Stimulated activated CD4-positive, alpha-beta T cell treated with anti-CD3 and anti-CD28 coated beads, Interleukin-1b, Interleukin-23, amount 100 ng/mL, for 24 hours (primary cell): Measurements from ENCODE around the gene C19orf25.
"Not testable (repeated sequence)": the region's sequence is repeated elsewhere in the genome, so short reads cannot be mapped to it uniquely, and the experiment has no call there.

Source experiments
- DNase-seq, 4 experiments: peaks; one replicate each; pipeline ENCODE4 v3.0.0-alpha.2; 2020; ENCODE audit warnings: low read depth in 4 of 4, low spot score in 1 of 4

The C19orf25 gene

GRCh38 chr19:1478934-1479707 is at the start of gene C19orf25:
C19orf25 (minus strand) TSS chr19:1479215; CDS start chr19:1478903, 312 bp downstream.
- peak; percentile 81 to 89 (median 88) for DNase-seq

DNA sequence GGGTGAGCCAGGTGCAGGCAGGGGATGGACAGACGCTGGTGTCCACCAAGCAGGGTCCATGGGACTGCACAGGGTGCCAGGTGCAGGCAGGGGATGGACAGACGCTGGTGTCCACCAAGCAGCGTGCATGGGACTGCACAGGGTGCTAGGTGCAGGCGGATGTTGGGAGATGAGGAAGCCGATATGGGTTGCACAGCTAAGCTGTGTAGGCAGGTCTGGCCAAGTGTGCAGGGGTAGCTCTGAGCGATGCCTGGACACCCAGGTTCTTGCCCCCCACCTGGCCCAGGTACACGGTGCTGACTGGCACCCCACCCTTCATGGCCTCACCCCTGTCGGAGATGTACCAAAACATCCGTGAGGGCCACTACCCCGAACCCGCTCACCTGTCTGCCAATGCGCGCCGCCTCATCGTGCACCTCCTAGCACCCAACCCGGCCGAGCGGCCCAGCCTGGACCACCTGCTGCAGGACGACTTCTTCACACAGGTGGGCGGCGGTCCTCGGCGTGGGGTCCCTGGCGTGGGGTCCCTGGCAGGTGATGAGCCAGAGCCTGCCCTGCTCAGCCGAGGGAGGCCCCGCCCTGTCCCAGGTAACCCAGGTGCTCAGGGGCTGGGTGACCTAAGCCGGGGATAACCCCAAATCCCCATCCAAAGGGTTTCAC is 48.8 kb upstream of the C19orf25 start:
- DNase-seq: no peak

GRCh38 chr19:1526979-1527649 is 48.1 kb upstream of the C19orf25 start:
- DNase-seq: no peak

- no peak for DNase-seq
These were observed 47.2 kb upstream of the C19orf25 start for GRCh38 chr19:1526066-1526778.

DNA sequence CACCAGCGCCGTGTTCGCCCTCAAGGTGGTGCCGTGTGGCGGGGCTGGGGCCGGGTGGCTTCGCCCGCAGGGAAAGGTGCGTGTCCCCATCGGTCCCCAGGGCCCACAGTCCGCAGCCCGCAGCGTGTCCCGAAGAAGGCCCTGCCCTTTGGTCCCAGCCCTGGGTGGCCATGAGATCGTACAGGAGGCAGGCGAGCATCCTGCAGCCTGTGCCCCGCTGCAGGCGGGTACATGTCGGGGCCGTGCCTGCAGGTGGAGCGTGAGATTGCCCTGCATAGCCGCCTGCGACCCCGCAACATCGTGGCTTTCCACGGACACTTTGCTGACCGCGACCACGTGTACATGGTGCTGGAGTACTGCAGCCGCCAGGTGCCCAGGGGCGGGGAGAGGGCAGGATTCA is 46.3 kb upstream of the C19orf25 start:
- no peak for DNase-seq

DNA sequence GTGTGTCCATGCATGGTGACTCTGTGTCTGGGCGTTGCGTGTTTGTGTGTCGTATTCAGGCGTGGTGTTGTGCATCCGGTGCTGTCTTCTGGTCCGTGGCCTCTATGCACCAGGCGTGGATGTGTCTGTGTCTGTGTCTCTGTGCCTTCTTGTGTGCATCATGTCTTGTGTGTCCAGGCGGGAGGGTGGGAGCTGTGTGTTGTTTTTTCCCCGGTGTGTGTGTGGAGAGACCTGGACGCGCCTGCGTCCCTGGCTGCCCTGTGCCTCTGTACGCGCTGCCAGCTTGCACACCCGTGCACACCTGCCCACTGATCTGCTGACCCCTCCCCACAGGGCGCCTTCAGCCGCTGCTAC is 45.9 kb upstream of the C19orf25 start:
- DNase-seq: no peak

GRCh38 chr19:1524287-1524971 is 45.4 kb upstream of the C19orf25 start:
- DNase-seq: no peak

DNA sequence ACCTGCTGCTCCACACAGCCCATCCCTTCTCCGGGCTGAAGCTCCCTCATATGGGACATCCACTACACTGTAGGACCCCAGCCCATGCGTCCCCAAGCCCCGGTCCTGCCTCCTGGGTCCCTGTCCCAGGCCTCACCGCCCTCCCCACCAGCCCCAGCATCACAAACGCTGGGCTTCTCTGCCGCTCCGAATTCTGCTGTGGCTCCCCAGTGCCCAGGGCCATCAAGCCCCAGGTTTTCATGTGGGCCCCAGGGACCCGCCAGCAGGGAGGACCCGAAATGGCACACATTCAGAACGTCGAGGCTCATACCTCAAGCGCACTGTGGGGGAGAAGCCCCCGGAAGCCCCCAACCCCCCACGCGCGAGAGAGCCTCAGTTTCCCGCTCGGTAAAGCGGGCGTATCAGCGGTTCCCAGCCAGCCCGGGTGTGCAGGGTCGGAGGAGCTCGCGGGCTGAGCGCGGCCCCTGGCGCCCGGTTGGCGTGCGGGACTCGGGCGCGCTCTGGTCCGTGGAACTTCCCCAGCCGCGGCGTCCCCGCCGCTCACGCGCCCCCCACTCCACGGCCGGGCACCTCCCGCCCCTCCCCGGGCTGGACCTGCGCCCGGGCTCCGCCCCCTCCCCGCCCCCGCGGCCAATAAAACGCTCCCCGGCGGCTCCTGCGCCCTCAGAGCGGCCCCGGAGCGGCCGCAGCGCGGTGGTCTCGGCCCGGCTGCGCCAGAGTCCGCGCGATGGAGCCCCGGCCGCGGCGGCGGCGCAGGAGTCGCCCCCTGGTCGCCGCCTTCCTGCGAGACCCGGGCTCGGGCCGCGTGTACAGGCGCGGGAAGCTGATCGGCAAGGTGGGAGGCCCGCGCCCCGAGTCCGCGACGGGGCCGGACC is 44.6 kb upstream of the C19orf25 start, which contains the start of gene PLK5:
Gene PLK5 (plus strand): TSS at position 666 of the 875 bp plus-strand sequence. CDS start 2,920 bp downstream, outside the sequence.
- DNase-seq: no peak

- no peak for DNase-seq
These were observed 43.8 kb upstream of the C19orf25 start for GRCh38 chr19:1522838-1523237.

- no peak for DNase-seq
These were observed 43.0 kb upstream of the C19orf25 start for GRCh38 chr19:1522061-1522460.

GRCh38 chr19:1521636-1522035 is 42.6 kb upstream of the C19orf25 start:
- no peak for DNase-seq

DNA sequence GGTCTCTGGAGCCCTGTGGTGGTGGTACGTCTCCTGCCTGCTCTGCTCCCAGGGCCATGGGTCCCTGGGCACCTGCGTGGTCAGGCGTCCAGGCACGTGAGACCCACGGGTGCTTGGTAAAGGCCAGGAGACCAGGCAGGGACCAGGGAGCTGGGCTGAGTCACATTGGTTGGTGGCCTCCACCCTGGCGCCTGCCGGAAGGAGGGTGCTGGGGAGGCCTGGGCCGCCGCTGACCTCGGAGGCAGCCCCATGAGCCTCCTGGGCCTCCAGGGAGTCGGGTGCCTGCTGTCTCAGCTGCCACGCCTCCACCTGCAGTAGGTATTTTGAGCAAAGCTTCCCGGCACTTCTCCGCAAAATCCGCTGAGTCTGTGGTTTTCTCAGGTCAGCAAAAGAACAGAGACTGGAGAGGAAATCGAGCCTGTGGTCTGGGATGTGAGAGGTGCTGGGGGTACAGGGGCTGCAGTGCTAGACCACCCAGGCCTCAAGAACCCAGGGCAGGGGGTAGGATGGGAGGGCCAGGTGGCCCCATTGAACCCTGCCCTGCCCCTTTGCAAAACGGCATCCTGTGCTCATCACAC is 41.3 kb upstream of the C19orf25 start:
- no peak for DNase-seq

DNA sequence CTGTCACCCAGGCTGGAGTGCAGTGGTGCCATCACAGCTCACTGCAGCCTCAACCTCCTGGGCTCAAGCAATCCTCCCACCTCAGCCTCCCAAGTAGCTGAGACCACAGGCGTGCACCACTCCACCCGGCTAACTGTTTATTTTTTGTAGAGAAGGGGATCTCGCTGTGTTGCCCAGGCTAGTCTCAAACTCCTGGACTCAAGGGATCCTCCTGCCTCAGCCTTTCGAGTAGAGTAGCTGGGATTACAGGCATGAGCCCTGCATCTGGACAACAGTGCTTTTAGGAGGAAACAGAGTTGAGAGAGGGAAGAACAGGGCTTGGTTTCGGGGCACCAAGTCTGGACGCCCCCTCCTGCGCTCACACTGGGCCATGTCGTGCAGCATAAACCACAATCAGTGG is 40.8 kb upstream of the C19orf25 start:
- not testable (repeated sequence) for DNase-seq

DNA sequence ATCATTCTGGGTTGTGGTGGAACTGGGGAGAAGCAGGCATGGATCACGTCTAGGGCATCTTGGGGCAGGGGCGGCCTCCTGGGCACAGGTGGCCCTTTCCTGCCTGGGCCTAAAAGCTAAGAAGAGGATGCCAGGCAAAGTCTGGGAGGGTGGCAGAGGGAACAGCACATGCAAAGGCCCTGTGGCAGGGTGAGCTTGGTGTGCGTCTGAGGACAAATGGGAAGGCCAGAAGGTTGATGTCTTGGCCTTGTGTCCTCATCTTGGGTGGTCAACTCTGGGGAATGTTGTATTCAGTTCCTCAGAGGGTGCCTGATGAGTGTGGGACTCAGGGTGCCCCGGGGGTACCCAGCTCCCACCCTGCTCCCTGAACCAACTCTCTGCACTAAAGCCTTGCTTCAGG is 39.5 kb upstream of the C19orf25 start:
- no peak for DNase-seq

DNA sequence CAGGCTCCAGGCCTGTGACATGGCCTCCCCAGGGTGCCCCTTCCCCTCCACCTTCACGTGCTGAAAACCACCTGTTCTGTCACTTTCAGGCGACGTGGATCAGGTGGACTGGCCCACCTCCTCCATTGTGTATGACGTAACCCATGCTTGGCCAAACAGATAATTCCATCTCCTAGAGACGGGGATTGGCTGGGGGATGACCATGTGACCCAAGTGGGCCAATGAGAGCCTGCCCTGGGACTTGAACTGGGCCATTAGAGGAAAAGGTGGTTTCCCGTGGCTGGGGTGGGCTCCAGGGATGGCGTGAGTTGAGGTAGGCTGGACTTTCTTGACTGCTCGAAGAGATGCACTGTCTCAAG is 37.4 kb upstream of the C19orf25 start:
- DNase-seq: no peak

- no peak for DNase-seq
These were observed 36.1 kb upstream of the C19orf25 start for GRCh38 chr19:1514986-1515721.

DNA sequence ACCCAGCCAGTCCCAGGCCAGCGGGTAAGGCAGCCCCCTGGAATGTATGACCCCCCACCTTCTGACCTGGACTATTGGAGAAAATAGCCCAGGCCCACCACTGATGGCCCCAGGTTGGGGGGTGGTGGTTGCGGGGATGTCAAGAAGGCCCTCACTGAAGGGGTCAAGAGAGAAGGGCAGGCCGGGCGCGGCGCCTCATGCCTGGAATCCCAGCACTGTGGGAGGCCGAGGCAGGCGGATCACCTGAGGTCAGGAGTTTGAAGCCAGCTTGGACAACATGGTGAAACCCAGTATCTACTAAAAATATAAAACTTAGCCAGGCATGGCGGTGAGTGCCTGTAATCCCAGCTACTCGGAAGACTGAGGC is 35.3 kb upstream of the C19orf25 start:
- no peak for DNase-seq

- peak; percentile 36 to 60 (median 51) for DNase-seq
These were observed 34.7 kb upstream of the C19orf25 start for GRCh38 chr19:1513499-1514294.
